Muscle of arm (tissue), 12 donors: ENCODE measurements around the gene COBL. TPM values are rescaled to one million over a fixed set of nuclear protein-coding genes. Genes with fewer than 3 reads are reported as not detected.
A peak's percentile ranks its signal among the peaks of the same experiment; 100 is the strongest.

Experiments used
- DNase-seq: peaks from one replicate; pipeline ENCODE4 v3.0.0-alpha.2; 2013
- polyA plus RNA-seq, 12 donors: library from polyadenylated mRNA; unstranded; fragments of 120-200 nt; gene quantifications; one replicate each; pipeline ENCODE4 v1.2.1, GENCODE V29; 2013; ENCODE audit not compliant: insufficient read length in 12 of 12

COBL gene
- polyA plus RNA-seq, 12 donors = 37.5 to 412 (median 128) TPM

DNA sequence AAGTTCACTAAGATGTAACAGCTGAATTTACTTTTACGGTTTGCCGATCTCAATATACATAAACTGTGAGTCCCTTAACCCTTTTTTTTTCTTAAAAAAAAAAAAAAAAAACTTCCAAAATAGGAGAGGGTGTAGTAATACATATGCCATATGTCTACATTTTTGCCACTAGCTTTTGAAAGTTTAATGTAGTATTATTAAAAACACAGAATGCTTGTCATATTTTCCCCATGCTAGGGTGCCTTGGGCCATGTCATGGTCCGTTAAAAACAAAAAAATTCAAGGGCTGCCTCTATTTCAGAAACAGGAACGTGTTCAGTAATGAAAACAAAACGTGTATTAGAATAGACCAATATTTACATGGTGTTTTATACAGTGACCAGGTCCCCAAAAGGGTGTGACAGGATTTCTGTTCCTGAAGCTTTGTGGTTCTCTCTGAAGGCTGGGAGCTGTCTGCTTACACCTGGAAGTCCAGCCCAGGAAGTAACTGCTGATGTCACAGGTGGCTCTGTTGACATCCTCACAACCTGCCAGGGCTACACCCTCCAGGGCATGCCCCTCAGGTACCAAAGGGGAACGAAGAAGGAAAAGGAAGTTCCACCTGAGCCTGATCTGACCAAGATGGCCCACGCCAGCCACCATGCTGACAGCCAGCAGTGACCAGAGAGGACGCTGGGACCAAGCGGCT, 79.0 kb downstream of the COBL start:
- no peak for DNase-seq

DNA sequence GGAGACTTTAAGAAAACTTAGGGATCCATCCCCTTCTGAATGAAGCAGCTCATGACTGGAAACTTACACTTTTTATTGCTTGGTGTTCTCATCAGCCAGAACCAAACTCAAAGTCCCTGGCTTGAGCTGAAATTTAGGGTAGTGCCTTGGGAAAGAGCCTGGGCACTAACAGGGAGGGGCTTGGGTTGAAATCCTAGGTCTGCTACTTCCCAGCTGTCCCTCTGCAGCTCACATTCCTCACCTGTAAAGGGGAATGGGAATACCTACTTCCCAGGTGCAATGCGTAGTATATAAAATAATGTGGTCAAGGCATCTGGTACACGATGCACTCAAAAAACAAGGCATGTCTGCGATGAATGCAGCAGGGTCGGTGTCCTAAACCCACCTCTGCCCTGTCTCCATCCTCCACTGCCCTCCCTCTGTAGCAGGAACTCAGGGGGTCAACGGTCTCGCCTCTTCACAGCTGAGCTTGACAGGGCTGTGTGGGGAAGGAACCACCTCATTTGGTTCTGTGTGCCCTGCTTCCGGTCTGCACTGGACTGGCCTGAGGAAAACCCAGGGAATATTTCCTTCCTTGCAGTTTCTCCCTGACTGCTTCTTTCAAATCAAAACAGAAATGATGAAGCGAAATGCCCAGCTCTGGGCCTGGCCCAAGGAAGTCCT, 80.0 kb downstream of the COBL start:
- DNase-seq = no peak

DNA sequence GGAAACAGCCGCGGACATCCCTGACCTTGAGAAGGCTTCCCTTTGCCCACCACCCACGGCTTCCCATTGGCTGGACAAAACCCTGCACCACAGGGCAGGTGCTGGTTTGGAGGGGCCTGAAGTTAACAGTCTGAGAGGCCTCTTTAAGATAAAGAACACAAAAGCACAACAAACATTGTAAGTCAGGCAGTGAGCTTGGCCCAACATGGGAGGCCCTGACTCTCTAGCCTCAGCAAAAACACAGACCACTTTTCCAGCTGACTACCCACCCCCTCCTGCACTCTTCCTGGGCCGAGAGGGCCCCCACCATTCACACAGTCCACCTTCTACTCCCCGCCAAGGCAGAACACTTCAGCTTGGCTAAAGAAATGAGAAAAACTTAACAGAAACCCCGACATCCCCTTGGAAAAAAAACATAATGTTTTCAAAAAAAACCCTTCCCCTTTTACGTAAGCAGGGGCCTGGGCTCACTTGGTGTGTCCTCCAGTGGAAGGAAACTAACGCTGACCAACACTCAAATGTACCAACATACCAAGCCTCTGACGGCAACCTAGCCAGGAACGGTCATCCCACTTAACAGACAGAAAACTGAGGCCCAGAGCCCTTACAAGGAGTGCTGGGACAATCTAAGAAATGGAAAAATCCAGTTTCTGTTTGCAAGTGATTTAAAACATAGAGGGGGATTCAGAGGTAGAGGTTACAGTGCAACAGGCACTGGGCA, 80.9 kb downstream of the COBL start:
- DNase-seq = no peak

DNA sequence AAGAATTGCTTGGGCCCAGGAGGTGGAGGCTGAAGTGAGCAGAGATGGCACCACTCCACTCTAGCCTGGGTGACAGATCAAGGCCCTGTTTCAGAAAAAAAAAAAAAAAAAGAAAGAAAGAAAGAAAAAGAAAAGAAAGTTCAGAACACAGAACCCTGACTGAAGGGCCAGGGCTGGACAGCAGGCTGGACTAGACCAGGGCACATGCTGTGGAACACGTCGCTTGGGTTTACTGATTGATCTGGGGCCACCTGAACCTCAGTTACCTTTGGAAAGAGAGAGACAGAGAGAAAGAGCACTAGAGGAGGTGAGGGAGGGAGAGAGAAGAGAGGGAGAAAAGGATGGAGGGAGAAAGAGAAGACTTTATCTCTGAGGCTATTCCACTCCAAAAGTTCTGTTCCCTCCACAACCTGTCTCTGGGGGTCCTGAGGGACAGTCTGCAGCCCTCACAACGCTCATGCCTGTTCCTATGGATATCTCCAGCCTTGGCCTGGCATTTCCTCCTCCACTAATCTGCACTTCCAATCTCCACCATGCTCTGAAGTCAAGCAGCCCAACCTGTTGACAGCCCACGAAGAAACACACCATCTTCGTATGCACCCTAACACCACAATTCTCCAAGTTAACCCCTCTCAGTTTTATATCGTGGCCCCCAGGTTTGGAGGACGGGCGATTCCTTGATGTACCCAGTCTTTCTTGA, 81.8 kb downstream of the COBL start:
- DNase-seq = no peak

DNA sequence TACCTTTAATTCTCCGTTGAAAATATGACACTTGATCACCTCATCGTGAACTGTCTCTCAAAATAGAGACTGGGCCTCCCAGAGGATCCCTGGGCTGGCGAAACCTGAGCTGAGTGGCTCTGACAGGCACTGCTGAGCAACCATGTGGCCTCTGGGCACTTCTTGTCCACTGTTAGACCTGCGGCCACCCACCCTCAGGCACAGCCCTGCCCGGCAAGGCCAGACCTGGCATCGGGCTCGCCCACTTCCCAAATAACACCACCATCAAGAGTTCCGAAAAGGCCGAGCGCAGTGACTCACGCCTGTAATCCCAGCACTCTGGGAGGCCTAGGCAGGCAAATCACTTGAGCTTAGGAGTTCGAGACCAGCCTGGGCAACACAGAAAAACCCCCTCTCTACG, 82.5 kb downstream of the COBL start:
- peak; percentile 12 for DNase-seq

DNA sequence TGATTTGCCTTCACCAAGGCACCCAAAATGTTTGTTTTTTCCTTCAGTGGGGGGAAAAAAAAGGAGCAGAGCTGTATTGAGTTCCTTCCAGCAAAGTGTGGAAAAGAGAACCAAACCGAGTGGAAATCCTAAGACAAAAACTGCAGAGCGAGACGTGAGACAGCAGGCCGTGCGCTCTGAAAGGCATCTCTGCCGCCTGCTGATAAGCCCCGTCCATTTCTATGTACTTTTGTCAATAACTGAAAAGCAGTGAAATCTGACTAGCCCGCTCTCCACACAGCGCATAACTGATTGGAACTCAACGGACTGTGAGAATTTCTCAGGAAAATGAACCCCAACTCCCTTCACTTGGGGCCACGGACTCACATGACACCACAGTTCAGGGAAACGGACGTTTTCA, 83.2 kb downstream of the COBL start:
- DNase-seq = no peak

DNA sequence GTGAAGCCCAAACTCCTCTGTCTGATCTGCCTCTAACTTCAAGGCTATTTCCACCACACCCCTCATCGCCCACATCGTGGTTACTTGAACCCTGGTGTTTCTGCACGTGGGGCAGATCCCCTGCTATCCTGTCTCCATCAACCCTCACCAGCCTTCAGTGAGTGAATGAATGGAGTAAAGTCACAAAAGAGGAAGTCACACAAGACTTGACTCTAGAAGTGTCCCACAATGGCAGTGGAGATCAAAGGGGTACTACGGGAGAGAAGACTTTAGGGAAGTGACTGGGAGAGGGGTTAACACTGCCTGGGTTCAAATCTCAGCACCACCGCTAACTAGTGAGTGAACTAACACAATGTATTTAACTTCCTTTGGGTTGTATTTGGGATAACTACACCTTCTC, 85.9 kb downstream of the COBL start:
- no peak for DNase-seq

DNA sequence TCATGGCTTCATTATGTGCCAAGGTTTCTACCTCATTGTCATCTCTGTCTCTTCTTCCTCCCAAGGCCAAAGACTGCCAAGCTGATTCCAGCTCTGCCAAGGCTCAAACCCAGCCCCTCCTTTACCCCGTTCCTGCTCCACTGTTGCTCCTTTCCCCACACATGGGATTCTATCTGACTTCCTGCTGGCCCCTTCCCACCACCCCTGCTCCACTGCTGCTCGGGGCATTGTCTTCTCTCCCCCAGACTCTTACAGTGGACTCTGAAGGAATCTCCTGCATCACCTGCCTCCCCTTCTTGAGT, 86.3 kb downstream of the COBL start:
- DNase-seq = no peak

DNA sequence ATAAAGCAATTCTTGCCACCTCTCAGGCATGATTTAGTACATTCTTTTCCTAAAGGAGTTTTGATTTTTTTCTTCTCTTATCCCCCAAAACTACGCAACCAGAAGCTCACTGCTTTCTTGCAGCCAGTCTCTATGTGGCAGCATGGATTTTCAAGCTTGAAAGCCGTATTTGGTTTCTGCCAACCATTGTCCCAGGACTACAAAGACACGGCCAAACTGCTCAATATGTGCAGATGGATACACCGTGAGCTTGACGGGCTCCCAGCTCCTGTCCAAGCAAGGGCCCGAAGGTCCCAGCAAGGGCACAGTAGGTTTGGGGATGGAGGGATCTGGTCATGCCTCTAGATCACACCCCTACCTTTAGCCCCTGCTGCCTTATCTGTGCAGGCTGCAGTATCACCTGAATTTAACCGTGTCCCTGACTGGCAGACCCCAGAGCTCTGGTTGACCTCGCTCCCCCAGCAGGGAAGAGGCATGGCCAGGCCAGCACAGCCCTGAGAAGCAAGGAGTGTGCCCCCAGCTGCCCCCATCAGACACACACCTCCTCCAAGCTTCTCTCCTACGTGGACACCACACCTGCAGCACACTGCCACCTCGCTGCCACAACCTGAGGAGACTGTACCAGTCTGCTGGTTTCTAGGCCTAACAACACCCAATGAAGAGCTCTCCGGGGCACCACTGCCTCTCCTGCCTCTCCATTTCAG, 86.8 kb downstream of the COBL start:
- no peak for DNase-seq

DNA sequence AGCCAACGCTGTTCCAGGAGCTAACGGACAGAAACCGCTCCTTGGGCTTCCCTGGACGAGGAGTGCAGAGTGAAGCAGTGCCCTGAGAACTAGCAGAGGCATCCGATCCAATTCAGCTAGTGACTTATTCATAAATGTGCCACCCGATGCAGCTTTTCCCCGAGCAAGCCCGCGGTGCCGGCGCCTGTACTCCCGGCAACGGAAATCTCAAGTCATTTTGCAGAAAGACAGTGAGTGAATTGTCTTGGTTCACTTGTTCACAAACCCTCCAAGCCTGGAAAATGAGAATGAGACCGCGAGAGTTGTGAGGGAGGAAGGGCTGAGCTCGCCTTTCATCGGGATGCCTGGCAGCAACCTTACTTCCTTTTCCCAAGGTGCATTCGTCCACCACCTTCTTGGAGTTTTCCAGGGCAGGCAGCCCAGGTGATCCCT, 87.5 kb downstream of the COBL start:
- DNase-seq = no peak

DNA sequence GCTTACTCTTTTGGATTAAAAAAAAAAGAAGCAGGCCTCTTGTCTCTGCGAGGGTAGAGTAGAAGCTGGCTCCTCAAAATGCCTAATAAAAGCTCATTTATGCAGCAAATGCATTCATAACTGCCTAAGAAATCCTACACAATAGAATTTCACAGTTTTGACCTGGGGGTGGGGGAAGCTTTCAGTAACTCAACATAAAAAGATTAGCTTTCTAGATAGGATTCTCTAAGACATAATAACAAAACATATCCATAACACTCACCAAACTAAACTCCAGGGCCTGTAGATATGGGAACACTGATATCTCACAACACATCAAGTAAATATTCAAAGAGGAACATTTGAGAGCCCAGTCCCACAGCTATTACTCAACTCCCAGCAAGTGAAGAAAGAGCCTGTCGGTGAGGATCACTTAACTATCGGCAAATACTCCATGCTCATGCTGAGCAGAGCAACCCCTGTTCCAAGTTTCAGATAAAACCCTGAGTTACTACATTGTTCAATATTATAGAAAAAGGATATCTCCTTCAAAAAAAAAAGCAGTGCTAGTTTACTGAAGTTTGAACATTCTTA, 88.1 kb downstream of the COBL start:
- DNase-seq = no peak

DNA sequence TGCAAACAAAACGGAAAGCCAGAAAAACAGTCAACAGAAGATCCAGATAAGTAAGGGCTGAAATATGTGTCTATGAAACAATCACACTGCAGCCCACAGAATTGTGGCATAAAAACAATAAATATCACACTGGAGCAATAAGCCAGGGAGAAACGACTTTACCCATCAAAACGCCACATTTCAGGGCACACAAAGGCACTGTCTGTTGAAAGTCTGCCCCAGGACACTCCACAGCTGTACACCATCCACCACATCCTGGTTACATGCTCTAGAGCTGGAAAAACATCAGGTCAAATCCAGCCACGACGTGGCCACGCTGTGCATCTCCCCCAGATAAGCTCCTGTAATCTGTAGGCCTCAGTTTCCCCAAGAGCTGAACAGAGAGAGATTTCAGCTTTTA, 88.7 kb downstream of the COBL start:
- DNase-seq = no peak

DNA sequence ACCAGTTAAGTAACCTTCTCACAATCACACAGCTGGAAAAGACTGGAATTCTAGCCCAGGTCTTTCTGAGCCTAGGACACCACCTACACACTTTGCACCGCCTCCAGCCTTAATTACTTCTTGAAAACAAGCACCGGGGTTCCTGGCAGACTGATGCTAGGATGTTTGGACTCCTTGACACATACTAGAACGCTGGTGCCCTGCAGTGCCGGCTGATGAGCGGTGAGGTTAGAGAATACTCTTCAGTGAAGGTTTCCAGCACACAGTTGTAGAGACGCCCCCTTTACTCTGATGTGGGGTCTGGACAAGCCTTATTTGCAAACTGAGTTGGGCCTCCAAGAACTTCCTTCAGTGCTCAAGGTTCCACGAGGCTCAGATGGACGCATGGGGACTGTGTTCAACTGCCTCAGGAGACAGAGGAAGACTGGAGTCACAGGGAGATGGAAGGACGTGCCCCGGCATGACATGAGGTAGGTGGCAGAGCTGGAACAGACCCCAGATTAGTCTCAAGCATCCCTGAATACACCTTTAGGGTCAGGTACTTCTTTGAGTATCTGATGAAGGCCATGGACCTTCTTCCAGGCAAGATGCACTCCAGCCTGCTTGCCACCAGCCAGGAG, 89.6 kb downstream of the COBL start:
- DNase-seq = no peak

DNA sequence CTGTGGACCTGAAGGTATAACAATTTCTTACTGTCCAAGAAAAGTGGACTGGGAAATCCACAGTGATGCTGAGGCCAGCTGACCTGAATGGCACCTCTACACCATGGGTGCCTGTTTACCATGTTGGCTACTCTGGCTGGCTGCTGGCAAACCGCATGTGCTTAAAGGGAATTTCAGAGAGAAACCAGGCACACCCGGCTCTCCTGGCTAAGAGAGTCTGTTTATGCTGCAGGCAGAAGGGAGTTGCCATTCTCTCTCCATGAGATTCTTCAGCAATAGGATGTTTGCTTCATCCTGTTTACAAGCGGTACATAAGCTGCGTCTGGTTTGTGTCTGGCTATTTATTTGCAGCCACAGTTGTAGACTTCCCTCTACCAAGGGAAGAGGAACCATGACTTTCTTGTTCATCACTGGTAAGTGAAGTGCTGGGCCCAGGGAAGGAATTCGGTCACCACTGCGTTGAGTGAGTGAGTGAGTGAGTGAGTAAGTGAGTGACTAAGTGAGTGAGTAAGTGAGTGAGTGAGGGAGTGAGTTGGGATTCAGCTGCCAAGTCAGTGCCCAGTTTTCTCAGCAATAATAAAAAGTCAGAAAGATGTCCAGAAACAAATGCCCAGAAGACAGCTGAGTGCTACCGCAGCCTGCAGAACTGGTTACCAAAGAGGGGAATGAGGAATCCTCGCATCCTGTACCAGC, 90.4 kb downstream of the COBL start:
- no peak for DNase-seq

DNA sequence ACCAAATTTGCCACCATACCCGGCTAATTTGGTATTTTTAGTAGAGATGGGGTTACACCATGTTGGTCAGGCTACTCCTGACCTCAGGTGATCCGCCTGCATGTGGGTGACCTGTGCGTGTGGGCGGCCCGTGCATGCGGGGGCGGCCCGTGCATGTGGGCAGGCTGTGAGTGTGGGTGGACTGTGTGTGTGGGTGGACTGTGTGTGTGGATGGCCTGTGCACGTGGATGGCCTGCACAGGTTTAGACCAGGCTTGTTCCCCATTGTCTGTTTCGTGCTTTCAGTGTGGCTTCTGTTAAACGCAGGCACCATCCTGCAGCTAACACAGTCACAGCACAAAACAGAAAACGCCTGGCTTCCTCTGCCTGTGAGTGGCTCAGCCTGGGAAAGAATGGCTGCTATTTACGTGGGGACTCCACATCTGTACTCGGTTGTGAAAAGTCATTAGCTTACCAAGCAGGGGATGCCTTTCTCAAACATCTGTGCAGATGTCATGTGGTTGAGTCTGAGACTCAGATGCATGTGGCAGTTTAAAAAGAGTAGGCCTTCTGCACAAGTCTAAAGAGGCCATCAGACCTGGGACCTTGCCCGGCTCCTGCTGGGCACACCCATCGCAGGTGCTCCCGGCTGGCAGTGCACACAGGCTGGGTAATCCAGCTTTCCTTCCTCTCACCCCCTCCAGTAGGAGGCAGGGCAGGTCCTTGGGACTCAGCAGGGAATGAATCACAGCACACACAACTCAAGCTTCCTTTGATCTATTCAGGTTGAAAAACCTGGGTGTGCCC, 91.6 kb downstream of the COBL start:
- DNase-seq = no peak

DNA sequence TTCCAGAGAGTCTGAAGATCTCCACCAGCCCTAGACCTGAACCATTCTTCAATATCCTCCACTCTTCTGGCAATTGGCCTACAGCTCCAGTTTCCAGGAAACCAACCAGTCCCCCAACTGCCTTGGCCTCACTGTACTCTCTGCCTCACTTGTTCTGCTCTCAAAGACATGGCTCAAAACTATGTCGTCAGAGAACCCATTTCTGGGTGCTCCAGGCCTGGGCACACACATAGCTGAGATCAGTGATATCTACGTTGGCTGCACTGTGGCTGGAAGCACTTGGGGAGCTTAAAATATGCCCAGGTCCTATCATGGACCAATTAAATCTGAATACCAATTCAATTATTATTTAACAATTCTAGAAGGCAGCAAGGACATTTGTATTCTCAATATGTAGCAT, 93.1 kb downstream of the COBL start:
- DNase-seq = no peak

DNA sequence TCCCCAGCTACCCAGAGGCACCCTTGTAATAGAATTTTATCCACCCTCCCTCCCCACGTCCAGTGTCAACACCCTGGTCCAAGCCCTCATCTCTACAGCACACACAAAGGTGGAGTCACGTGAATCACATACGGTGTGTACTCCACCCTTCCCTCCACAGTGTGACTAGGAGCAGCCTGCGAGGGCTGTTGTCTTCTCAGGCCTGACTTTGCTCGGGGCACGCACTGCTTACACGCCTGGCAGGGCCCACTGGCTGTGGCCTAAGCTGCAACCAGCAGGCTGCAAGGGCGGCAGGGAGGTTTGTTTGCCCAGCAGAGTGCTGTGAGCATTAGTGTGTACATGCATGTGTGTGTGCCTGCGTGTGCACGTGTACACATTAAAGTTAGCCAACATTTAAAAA, 93.7 kb downstream of the COBL start:
- no peak for DNase-seq

DNA sequence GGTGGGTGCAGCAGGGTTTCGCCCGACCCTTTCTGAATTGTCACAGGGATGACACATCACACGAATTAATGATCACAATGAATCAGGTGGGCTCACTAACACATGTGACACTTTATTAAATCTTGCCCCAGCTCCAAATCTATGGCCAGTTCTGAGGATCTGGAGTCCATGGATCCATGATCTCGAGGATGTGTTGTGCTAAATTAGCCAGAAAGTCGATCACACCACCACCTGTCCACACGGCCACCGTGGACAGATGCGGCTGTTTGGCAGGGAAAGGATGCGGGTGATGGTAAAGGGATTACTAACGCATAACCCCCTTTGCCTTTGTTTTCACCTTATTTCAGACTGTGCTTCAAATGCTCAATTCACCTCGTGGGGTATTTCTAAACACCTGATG, 96.4 kb downstream of the COBL start:
- no peak for DNase-seq

DNA sequence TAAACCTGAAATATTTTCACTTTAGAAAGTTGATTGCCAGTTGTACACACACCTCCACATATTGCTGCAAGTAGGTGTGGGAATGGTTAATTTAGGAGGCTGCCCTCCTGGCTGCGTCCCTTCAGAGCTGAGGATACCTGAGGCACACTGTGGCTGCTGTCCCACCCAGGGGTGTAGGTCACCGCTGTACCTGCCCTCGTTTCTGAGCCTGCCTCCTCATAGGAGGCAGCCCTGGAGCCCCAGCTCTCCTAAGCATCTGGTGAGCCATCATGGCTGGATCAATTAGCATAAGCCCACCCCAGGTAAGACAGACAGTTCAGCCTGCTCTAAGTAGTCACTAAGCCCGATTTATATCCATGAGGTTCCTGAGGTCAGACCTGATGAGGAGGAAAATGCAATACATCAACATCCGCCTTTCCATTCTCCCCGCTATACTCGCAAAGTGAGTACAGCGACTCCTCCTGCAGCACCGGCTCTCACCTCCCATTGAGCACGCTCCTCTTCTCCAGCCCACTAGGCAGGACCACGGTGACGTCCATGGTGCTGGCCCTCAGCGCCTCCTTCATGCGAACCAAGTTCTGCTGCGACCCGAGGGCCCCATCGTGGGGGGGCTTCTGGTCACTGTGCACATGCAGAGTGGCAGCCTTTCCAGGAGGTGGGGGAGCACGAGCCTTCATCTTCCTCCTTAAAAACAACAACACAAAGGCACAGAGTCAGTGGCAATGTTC, 97.2 kb downstream of the COBL start:
- DNase-seq = no peak
